NCI-H2196 (cell line): Measurements from ENCODE around the gene NGDN.
"Not testable (repeated sequence)": the region's sequence is repeated elsewhere in the genome, so short reads cannot be mapped to it uniquely, and the experiment has no call there.

ENCODE experiments used
- DNase-seq: peaks from one replicate; lab custom pipeline; 2025; ENCODE audit not compliant: unreplicated experiment; lab: John Stamatoyannopoulos, UW

The NGDN gene

GRCh38 chr14:23469127-23469905 lies at the start of gene NGDN:
Gene NGDN, plus strand, starts transcription at chr14:23469703. Its CDS starts 13 bp downstream, at chr14:23469716.
- DNase-seq = peak; percentile 99

GRCh38 chr14:23421594-23421993 lies 47.9 kb upstream of the NGDN start:
- no peak for DNase-seq

GRCh38 chr14:23423657-23424056 lies 45.8 kb upstream of the NGDN start:
- DNase-seq = no peak

- DNase-seq = no peak
Measured at GRCh38 chr14:23425169-23425568, 44.3 kb upstream of the NGDN start.

GRCh38 chr14:23425798-23426197 lies 43.7 kb upstream of the NGDN start:
- not testable (repeated sequence) for DNase-seq

GRCh38 chr14:23428686-23429495 lies 40.6 kb upstream of the NGDN start:
- no peak for DNase-seq

GRCh38 chr14:23430016-23430722 lies 39.3 kb upstream of the NGDN start:
- no peak for DNase-seq

GRCh38 chr14:23430723-23431085 lies 38.8 kb upstream of the NGDN start:
- DNase-seq = peak; percentile 22

- no peak for DNase-seq
Measured at GRCh38 chr14:23431486-23431885, 38.0 kb upstream of the NGDN start.

- DNase-seq = no peak
Measured at GRCh38 chr14:23432102-23432925, 37.2 kb upstream of the NGDN start.

- no peak for DNase-seq
Measured at GRCh38 chr14:23432946-23433345, 36.6 kb upstream of the NGDN start.

GRCh38 chr14:23433457-23433856 lies 36.0 kb upstream of the NGDN start:
- no peak for DNase-seq

GRCh38 chr14:23434488-23435222 lies 34.8 kb upstream of the NGDN start:
- no peak for DNase-seq

- no peak for DNase-seq
Measured at GRCh38 chr14:23435543-23436326, 33.8 kb upstream of the NGDN start, which contains the start of gene MYH7. Gene MYH7, minus strand, starts transcription at chr14:23435660. Its CDS starts 1,928 bp downstream, at chr14:23433732.

- DNase-seq = no peak
Measured at GRCh38 chr14:23436327-23437132, 33.0 kb upstream of the NGDN start.

GRCh38 chr14:23437133-23438100 lies 32.1 kb upstream of the NGDN start:
- DNase-seq = no peak
